GM18505 (cell line): ENCODE measurements around the gene TAS2R8.
"Not testable (repeated sequence)": the region's sequence is repeated elsewhere in the genome, so short reads cannot be mapped to it uniquely, and the experiment has no call there.

ENCODE experiments used
- ATAC-seq: cut with Tn5 transposase; IDR thresholded peaks from one replicate; pipeline ENCODE4 v1.9.1; 2021; ENCODE audit not compliant: unreplicated experiment
- POLR2A ChIP-seq: IDR thresholded peaks from 4 replicates; pipeline ENCODE4 v1.6.1; 2011; ENCODE audit warnings: borderline replicate concordance; ENCODE audit not compliant: insufficient read depth, insufficient read length; ENCODE audit errors: extremely low read depth

Gene TAS2R8

GRCh38 chr12:10807186-10807585, at the start of gene TAS2R8:
TSS of gene TAS2R8 (minus strand) at chr12:10807286. CDS start at chr12:10806980, 306 bp downstream.
- no peak for ATAC-seq
- TF ChIP-seq POLR2A = no peak

- ATAC-seq = no peak
- no peak for TF ChIP-seq POLR2A
Observed at GRCh38 chr12:10855807-10856206, 48.7 kb upstream of the TAS2R8 start.

GRCh38 chr12:10853776-10854175, 46.7 kb upstream of the TAS2R8 start:
- no peak for ATAC-seq
- TF ChIP-seq POLR2A = no peak

- TF ChIP-seq POLR2A = no peak
- ATAC-seq = no peak
Observed at GRCh38 chr12:10851243-10851858, 44.3 kb upstream of the TAS2R8 start.

- no peak for ATAC-seq
- TF ChIP-seq POLR2A = no peak
Observed at GRCh38 chr12:10849425-10849878, 42.4 kb upstream of the TAS2R8 start, which contains the start of gene PRR4. TSS of gene PRR4 (minus strand) at chr12:10849475. CDS start at chr12:10849437, 38 bp downstream.

GRCh38 chr12:10847744-10848143, 40.7 kb upstream of the TAS2R8 start:
- no peak for TF ChIP-seq POLR2A
- ATAC-seq = no peak

GRCh38 chr12:10842862-10843261, 35.8 kb upstream of the TAS2R8 start:
- ATAC-seq = no peak
- no peak for TF ChIP-seq POLR2A

GRCh38 chr12:10838461-10838860, 31.4 kb upstream of the TAS2R8 start:
- TF ChIP-seq POLR2A = no peak
- no peak for ATAC-seq

- ATAC-seq = no peak
- TF ChIP-seq POLR2A = no peak
Observed at GRCh38 chr12:10829994-10830393, 22.9 kb upstream of the TAS2R8 start.

- no peak for TF ChIP-seq POLR2A
- ATAC-seq = no peak
Observed at GRCh38 chr12:10826258-10826657, 19.2 kb upstream of the TAS2R8 start, which contains the start of gene TAS2R10. TSS of gene TAS2R10 (minus strand) at chr12:10826358. CDS start at chr12:10826269, 89 bp downstream.

- TF ChIP-seq POLR2A = no peak
- ATAC-seq = no peak
Observed at GRCh38 chr12:10824957-10825356, 17.9 kb upstream of the TAS2R8 start.

GRCh38 chr12:10811883-10812536, 4.9 kb upstream of the TAS2R8 start:
- TF ChIP-seq POLR2A = no peak
- no peak for ATAC-seq

- ATAC-seq = no peak
- TF ChIP-seq POLR2A = no peak
Observed at GRCh38 chr12:10810068-10810467, 3.0 kb upstream of the TAS2R8 start, which contains the start of gene TAS2R9. TSS of gene TAS2R9 (minus strand) at chr12:10810168. CDS start at chr12:10810075, 93 bp downstream.

GRCh38 chr12:10802587-10802986, 4.5 kb downstream of the TAS2R8 start, which contains the start of gene TAS2R7:
TSS of gene TAS2R7 (minus strand) at chr12:10802627. CDS start at chr12:10802570, 57 bp downstream.
- ATAC-seq = no peak
- no peak for TF ChIP-seq POLR2A

GRCh38 chr12:10801741-10802140, 5.3 kb downstream of the TAS2R8 start:
- ATAC-seq = no peak
- no peak for TF ChIP-seq POLR2A

- no peak for ATAC-seq
- TF ChIP-seq POLR2A = no peak
Observed at GRCh38 chr12:10794222-10794621, 12.9 kb downstream of the TAS2R8 start.

- not testable (repeated sequence) for ATAC-seq
Observed at GRCh38 chr12:10791769-10792168, 15.3 kb downstream of the TAS2R8 start.
